Panc1 (cell line): ENCODE measurements around the gene TMEM132E. TPM values are rescaled to one million over a fixed set of nuclear protein-coding genes. Genes with fewer than 3 reads are reported as not detected.

ENCODE experiments used
- ATAC-seq: fragments of 200-7000 bp; cut with Tn5 transposase; 2 replicates; pipeline ENCODE4 v1.9.1; 2020; ENCODE audit warnings: mild to moderate bottlenecking, moderate library complexity
- BruUV-seq: library from RNA; stranded (reverse); fragments of 400-500 nt; replicated peaks from 2 replicates; lab custom pipeline; 2021; lab: Mats Ljungman, UMichigan
- CTCF ChIA-PET: fragments of 300-600 bp; sonication (Branson Sonifier 250); formaldehyde crosslinking; loops from one replicate; lab custom pipeline; 2022; ENCODE audit warnings: antibody characterized with exemption; lab: Charles Lee
- POLR2A ChIA-PET: fragments of 300-600 bp; sonication (Branson Sonifier 250); formaldehyde crosslinking; loops from one replicate; lab custom pipeline; 2022; ENCODE audit warnings: antibody characterized with exemption; lab: Charles Lee
- DNase-seq: peaks from one replicate; pipeline ENCODE4 v3.0.0-alpha.2; 2010; ENCODE audit warnings: low read depth, low spot score
- H3K27ac ChIP-seq: 2 replicates; pipeline ENCODE4 v1.5.1; 2011; ENCODE audit warnings: mild to moderate bottlenecking, low read length, inconsistent platforms
- H3K27me3 ChIP-seq: fragments of 200-500 bp; sonication (Bioruptor generic); 2 replicates; pipeline ENCODE4 v1.6.0; 2014; ENCODE audit warnings: low read length, inconsistent platforms; ENCODE audit not compliant: control insufficient read depth, insufficient read depth
- H3K36me3 ChIP-seq: fragments of 200-500 bp; sonication (Bioruptor generic); 2 replicates; pipeline ENCODE4 v1.5.1; 2014; ENCODE audit warnings: inconsistent platforms, mild to moderate bottlenecking, low read length, moderate library complexity; ENCODE audit not compliant: control insufficient read depth, insufficient read depth
- H3K4me1 ChIP-seq: 2 replicates; pipeline ENCODE4 v1.5.1; 2011; ENCODE audit warnings: inconsistent platforms, mild to moderate bottlenecking, low read length, moderate library complexity; ENCODE audit not compliant: control insufficient read depth, insufficient read depth
- H3K4me3 ChIP-seq, 2 experiments: 2 replicates each; pipeline ENCODE4 v1.5.1; 2011 to 2012; ENCODE audit warnings: low read depth in 2 of 2, low read length in 2 of 2, mild to moderate bottlenecking in 2 of 2, inconsistent platforms in 1 of 2, moderate library complexity in 1 of 2
- H3K9me3 ChIP-seq: fragments of 200-500 bp; sonication (Bioruptor generic); 2 replicates; pipeline ENCODE4 v1.5.1; 2014; ENCODE audit warnings: low read depth, mild to moderate bottlenecking, inconsistent platforms, low read length, moderate library complexity; ENCODE audit not compliant: control insufficient read depth, insufficient read depth
- POLR2AphosphoS5 ChIP-seq: IDR thresholded peaks from 2 replicates; pipeline ENCODE4 v1.6.1; 2012; ENCODE audit warnings: mild to moderate bottlenecking, low read depth, low read length, moderate library complexity
- SIN3A ChIP-seq: IDR thresholded peaks from 2 replicates; pipeline ENCODE4 v1.6.1; 2012; ENCODE audit warnings: low read depth, mild to moderate bottlenecking, low read length, moderate library complexity, borderline replicate concordance; ENCODE audit not compliant: insufficient read depth
- TCF7L2 ChIP-seq: IDR thresholded peaks from 2 replicates; pipeline ENCODE4 v1.6.1; 2011; ENCODE audit warnings: mild to moderate bottlenecking, low read depth, low read length, inconsistent platforms
- in situ Hi-C: cut with HindIII; loops from 2 replicates; pipeline ENCODE4 v1.10.0; 2016; ENCODE audit warnings: low sequenced_read_pairs, low pct_unique_long_range_greater_than_20kb
- intact Hi-C: fragments of 100-400 bp; cut with micrococcal nuclease; formaldehyde crosslinking; loops from one replicate; pipeline ENCODE4 v1.10.0; 2022; ENCODE audit not compliant: unreplicated experiment
- total RNA-seq: library from RNA; stranded (reverse); gene quantifications from one replicate; pipeline ENCODE4 v1.2.1, GENCODE V29; 2021; ENCODE audit not compliant: unreplicated experiment
- TF ChIP-seq, protein P1 (sequence below), 2 experiments: IDR thresholded peaks; 2 replicates each; pipeline ENCODE4 v1.6.1; 2011 to 2012; ENCODE audit warnings: low read depth in 2 of 2, control low read depth in 1 of 2, low read length in 1 of 2, mild to moderate bottlenecking in 1 of 2, moderate library complexity in 1 of 2; ENCODE audit not compliant: insufficient read depth in 1 of 2
- TF ChIP-seq, protein P2 (sequence below): fragments of 450-650 bp; IDR thresholded peaks from 2 replicates; pipeline ENCODE4 v1.5.1; 2017; ENCODE audit warnings: mild to moderate bottlenecking

The TMEM132E gene
- total RNA-seq, 1 experiment from 2014 or later = not detected

DNA sequence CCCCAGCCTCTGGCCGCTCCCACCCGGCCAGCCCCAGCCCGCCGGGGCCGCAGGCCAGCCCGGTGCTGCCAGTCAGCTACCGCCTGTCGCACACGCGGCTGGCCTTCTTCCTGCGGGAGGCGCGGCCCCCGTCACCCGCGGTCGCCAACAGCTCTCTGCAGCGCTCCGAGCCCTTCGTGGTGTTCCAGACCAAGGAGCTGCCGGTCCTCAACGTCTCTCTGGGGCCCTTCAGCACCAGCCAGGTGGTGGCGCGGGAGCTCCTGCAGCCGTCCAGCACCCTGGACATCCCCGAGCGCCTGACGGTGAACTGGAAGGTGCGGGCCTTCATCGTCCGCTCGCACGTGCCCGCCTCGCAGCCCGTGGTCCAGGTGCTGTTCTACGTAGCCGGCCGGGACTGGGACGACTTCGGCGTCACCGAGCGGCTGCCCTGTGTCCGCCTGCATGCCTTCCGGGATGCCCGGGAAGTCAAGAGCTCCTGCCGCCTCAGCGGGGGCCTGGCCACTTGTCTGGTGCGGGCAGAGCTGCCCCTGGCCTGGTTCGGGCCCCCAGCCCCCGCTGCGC, 46.8 kb downstream of the TMEM132E start:
- H3K4me3 ChIP-seq = no peak overlapping the region
- ChIA-PET CTCF (no interaction called here), POLR2A (no interaction called here)
- TF ChIP-seq, protein P1, sequence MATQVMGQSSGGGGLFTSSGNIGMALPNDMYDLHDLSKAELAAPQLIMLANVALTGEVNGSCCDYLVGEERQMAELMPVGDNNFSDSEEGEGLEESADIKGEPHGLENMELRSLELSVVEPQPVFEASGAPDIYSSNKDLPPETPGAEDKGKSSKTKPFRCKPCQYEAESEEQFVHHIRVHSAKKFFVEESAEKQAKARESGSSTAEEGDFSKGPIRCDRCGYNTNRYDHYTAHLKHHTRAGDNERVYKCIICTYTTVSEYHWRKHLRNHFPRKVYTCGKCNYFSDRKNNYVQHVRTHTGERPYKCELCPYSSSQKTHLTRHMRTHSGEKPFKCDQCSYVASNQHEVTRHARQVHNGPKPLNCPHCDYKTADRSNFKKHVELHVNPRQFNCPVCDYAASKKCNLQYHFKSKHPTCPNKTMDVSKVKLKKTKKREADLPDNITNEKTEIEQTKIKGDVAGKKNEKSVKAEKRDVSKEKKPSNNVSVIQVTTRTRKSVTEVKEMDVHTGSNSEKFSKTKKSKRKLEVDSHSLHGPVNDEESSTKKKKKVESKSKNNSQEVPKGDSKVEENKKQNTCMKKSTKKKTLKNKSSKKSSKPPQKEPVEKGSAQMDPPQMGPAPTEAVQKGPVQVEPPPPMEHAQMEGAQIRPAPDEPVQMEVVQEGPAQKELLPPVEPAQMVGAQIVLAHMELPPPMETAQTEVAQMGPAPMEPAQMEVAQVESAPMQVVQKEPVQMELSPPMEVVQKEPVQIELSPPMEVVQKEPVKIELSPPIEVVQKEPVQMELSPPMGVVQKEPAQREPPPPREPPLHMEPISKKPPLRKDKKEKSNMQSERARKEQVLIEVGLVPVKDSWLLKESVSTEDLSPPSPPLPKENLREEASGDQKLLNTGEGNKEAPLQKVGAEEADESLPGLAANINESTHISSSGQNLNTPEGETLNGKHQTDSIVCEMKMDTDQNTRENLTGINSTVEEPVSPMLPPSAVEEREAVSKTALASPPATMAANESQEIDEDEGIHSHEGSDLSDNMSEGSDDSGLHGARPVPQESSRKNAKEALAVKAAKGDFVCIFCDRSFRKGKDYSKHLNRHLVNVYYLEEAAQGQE (IDR thresholded peaks at IDR 0.05; ENCODE audit: insufficient read depth in 1 of 2, low read depth in 2 of 2, low read length in 1 of 2) = no peak
- no peak for TF ChIP-seq POLR2AphosphoS5
- no peak for TF ChIP-seq SIN3A
- no peak for TF ChIP-seq TCF7L2
- TF ChIP-seq, protein P2, sequence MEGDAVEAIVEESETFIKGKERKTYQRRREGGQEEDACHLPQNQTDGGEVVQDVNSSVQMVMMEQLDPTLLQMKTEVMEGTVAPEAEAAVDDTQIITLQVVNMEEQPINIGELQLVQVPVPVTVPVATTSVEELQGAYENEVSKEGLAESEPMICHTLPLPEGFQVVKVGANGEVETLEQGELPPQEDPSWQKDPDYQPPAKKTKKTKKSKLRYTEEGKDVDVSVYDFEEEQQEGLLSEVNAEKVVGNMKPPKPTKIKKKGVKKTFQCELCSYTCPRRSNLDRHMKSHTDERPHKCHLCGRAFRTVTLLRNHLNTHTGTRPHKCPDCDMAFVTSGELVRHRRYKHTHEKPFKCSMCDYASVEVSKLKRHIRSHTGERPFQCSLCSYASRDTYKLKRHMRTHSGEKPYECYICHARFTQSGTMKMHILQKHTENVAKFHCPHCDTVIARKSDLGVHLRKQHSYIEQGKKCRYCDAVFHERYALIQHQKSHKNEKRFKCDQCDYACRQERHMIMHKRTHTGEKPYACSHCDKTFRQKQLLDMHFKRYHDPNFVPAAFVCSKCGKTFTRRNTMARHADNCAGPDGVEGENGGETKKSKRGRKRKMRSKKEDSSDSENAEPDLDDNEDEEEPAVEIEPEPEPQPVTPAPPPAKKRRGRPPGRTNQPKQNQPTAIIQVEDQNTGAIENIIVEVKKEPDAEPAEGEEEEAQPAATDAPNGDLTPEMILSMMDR = no peak
- no TSS peak for BruUV-seq
- ATAC-seq (no peak), DNase-seq (no peak)
- in situ Hi-C loops = no loop called here
- no peaks in the 10 kb centered on the region for H3K9me3 ChIP-seq
- H3K36me3 ChIP-seq = no peaks in the 10 kb centered on the region
- intact Hi-C loops = no loop called here
- H3K27ac ChIP-seq = no peak overlapping the region
- H3K27me3 ChIP-seq = peaks cover 8% of the 10 kb centered on the region; the same call in 1 of the 2 replicates
- no peaks in the 10 kb centered on the region for H3K4me1 ChIP-seq

DNA sequence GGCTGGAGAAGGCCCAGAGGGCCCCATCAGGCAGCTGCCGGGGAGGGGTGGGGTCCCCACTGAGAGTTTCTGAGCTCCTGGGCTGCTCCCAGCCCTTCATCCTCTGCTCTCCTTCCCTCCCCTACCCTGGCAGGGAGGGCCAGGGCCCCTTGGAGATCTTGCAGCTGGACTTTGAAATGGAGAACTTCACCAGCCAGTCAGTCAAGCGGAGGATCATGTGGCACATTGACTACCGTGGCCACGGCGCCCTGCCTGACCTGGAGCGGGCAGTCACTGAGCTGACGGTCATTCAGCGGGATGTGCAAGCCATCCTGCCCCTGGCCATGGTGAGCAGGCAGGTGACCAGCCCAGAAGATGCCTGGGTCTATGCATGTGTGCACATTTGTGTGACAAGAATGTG, 49.5 kb downstream of the TMEM132E start:
- intact Hi-C loops (no loop called here), in situ Hi-C loops (no loop called here)
- Histone ChIP-seq H3K36me3 (no peaks in the 10 kb centered on the region), H3K27me3 (peaks cover 10% of the 10 kb centered on the region; the same call in 1 of the 2 replicates), H3K4me1 (no peaks in the 10 kb centered on the region), H3K9me3 (no peaks in the 10 kb centered on the region), H3K27ac (no peak overlapping the region), H3K4me3 (no peak overlapping the region)
- POLR2A ChIA-PET = no interaction called here
- CTCF ChIA-PET = interaction anchor here (0.7 kb wide), 1 partner anchor 9 kb away, joined by 3 read pairs; no protein-coding TSS in a partner anchor
- ATAC-seq (no peak), DNase-seq (no peak)
- no peak for TF ChIP-seq POLR2AphosphoS5
- TF ChIP-seq SIN3A = no peak
- TF ChIP-seq, protein P1 (IDR thresholded peaks at IDR 0.05; ENCODE audit: insufficient read depth in 1 of 2, low read depth in 2 of 2, low read length in 1 of 2) = no peak
- TF ChIP-seq TCF7L2 = no peak
- TF ChIP-seq, protein P2 = no peak
- BruUV-seq = no TSS peak
